AG04450 (cell line): ENCODE data around the gene POLDIP2. TPM values are rescaled to one million over a fixed set of nuclear protein-coding genes. Genes with fewer than 3 reads are reported as not detected.

Experiments
- CTCF ChIA-PET: fragments of 300-600, 350-600 bp; formaldehyde crosslinking; extraction: SDS; loops from one replicate; lab custom pipeline; 2022; ENCODE audit warnings: antibody characterized with exemption, inconsistent platforms; lab: Charles Lee
- POLR2A ChIA-PET: fragments of 350-600 bp; formaldehyde crosslinking; extraction: SDS; loops from one replicate; lab custom pipeline; 2021; ENCODE audit warnings: antibody characterized with exemption, inconsistent platforms; lab: Yijun Ruan, JAX
- DNase-seq: peaks from one replicate; pipeline ENCODE4 v3.0.0-alpha.2; 2011; ENCODE audit warnings: low read depth, low spot score
- H3K27ac ChIP-seq: one replicate; pipeline ENCODE4 v1.5.1; 2012; ENCODE audit warnings: low read depth, low read length, control low read depth
- H3K27me3 ChIP-seq: one replicate; pipeline ENCODE4 v1.6.0; 2012; ENCODE audit warnings: low read length; ENCODE audit not compliant: control insufficient read depth, insufficient read depth
- H3K4me3 ChIP-seq: 2 replicates; pipeline ENCODE4 v1.5.1; 2011; ENCODE audit warnings: mild to moderate bottlenecking, low read depth, low read length, control low read depth
- H3K9me3 ChIP-seq: 2 replicates; pipeline ENCODE4 v1.5.1; 2012; ENCODE audit warnings: low read length; ENCODE audit not compliant: control insufficient read depth, insufficient read depth
- polyA plus RNA-seq: library from polyadenylated mRNA; depleted of rRNA; stranded (reverse); fragments of >200 nt; gene quantifications from 2 replicates; pipeline ENCODE4 v1.2.3, GENCODE V29; 2011
- TF ChIP-seq, protein P1 (sequence below): IDR thresholded peaks from 2 replicates; pipeline ENCODE4 v1.5.1; 2011; ENCODE audit warnings: low read depth, low read length, control low read depth, inconsistent platforms

Gene POLDIP2
- polyA plus RNA-seq, 1 experiment: 84.7 TPM

DNA sequence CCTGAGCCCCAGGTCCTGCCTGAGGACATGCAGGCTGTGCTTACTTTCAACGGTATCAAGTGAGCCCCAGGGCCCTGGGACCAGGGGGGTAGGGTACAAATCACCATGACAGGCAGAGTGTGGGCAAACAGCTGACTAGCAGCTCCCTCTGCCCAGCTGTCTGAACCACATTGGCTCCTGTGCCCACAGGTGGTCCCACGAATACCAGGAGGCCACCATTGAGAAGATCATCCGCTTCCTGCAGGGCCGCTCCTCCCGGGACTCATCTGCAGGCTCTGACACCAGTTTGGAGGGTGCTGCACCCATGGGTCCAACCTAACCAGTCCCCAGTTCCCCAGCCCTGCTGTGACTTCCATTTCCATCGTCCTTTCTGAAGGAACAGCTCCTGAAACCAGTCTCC lies 38.6 kb upstream of the POLDIP2 start:
- H3K9me3 ChIP-seq: no peaks in the 10 kb centered on the region
- TF ChIP-seq, protein P1, sequence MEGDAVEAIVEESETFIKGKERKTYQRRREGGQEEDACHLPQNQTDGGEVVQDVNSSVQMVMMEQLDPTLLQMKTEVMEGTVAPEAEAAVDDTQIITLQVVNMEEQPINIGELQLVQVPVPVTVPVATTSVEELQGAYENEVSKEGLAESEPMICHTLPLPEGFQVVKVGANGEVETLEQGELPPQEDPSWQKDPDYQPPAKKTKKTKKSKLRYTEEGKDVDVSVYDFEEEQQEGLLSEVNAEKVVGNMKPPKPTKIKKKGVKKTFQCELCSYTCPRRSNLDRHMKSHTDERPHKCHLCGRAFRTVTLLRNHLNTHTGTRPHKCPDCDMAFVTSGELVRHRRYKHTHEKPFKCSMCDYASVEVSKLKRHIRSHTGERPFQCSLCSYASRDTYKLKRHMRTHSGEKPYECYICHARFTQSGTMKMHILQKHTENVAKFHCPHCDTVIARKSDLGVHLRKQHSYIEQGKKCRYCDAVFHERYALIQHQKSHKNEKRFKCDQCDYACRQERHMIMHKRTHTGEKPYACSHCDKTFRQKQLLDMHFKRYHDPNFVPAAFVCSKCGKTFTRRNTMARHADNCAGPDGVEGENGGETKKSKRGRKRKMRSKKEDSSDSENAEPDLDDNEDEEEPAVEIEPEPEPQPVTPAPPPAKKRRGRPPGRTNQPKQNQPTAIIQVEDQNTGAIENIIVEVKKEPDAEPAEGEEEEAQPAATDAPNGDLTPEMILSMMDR: no peak
- H3K27me3 ChIP-seq: no peaks in the 10 kb centered on the region
- DNase-seq: no peak
- H3K4me3 ChIP-seq: no peak overlapping the region
- no peak overlapping the region for H3K27ac ChIP-seq
- CTCF ChIA-PET: interaction anchor here (1.0 kb wide), 1 partner anchor 144 kb away, joined by 3 read pairs; no protein-coding TSS in a partner anchor
- POLR2A ChIA-PET: no interaction called here

DNA sequence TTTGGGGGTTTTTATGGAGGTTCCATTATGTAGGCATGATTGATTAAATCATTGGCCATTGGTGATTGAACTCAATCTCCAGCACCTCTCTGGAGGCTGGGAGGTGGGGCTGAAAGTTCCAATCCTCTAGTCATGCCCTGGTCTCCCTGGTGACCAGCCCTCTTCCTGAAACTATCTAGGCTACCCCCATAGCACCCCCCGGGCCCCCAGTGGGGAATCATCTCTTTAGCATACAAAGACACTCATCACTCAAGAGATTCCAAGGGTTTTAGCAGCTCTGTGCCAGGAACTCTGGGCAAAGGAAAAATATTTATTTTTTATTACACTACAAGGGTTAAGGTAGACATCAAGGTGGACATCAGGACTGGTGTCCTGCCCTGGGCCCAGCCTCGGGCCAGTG lies 38.1 kb upstream of the POLDIP2 start:
- Histone ChIP-seq H3K27ac (no peak overlapping the region), H3K9me3 (no peaks in the 10 kb centered on the region), H3K4me3 (no peak overlapping the region), H3K27me3 (no peaks in the 10 kb centered on the region)
- no peak for DNase-seq
- ChIA-PET CTCF (interaction anchor here (1.0 to 2.1 kb wide), 2 partner anchors 21 to 144 kb away, joined by 3 to 9 read pairs; no protein-coding TSS in a partner anchor), POLR2A (interaction anchor here (0.6 kb wide), 1 partner anchor 140 kb away, joined by 6 read pairs; no protein-coding TSS in a partner anchor)
- TF ChIP-seq, protein P1: no peak

DNA sequence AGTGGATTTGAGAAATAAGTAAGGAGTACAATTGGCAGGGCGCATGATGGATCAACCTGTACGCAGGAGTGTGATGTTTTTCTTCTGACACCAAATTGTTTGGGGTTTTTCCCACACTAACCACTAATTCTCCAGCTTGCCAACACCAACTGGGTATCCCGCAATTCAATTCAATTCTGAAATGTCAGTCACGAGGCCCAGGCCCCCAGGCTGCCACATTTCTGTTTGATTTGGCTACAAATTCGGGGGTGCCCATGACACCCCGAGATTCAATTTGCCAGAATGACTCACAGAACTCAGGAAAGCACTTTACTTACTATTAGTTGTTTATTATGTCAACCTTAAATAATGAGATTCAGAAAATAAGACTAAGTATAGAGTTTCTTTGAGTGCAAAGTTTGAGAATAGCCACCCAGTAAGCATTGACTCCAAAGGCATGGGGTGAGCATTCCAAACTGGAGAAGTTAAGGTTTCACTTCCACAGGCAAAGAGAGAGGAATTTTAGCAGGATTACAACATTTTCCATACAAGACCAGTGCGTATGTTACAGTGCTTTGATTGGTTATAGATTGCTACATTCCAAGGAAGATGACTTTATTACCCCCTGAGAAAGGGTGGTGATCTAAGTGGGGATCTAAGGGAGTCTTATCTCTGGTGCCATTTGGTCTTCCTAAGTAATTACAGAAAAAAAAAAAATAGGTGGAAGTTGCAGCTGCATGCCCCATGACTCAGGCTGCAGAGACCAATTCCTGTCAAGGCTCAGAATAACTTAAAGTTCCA lies 37.2 kb upstream of the POLDIP2 start:
- POLR2A ChIA-PET: interaction anchor here (0.6 kb wide), 1 partner anchor 212 kb away, joined by 3 read pairs; no protein-coding TSS in a partner anchor
- Histone ChIP-seq H3K27me3 (no peaks in the 10 kb centered on the region), H3K4me3 (no peak overlapping the region), H3K9me3 (no peaks in the 10 kb centered on the region), H3K27ac (no peak overlapping the region)
- DNase-seq: no peak
- TF ChIP-seq, protein P1: no peak
- CTCF ChIA-PET: interaction anchor here (2.1 kb wide), 1 partner anchor 22 kb away, joined by 9 read pairs; no protein-coding TSS in a partner anchor

DNA sequence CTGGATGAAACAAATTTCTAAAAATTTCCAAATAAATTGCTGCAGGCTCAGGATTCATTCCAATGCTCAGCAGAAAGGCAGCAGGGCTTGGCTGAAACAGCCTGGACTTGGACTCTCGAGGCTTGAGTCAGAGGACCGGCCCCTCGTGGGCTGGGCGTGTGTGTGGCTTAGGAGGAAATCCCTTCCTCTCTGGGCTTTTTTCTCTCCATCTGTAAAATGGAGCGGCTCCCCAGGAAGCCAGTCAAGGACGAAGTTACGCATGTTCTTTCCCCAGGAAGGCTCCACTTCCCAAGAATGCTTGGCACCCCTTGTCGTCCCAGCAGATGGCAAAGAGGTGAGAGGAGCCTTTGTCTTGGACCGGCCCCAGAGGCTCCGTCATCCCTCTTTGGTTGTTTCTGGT lies 35.2 kb upstream of the POLDIP2 start:
- ChIA-PET CTCF (interaction anchor here (0.6 kb wide), 1 partner anchor 338 kb away, joined by 3 read pairs; no protein-coding TSS in a partner anchor), POLR2A (no interaction called here)
- H3K27ac ChIP-seq: no peak overlapping the region
- no peak overlapping the region for H3K4me3 ChIP-seq
- TF ChIP-seq, protein P1: no peak
- H3K9me3 ChIP-seq: no peaks in the 10 kb centered on the region
- no peak for DNase-seq
- H3K27me3 ChIP-seq: no peaks in the 10 kb centered on the region

DNA sequence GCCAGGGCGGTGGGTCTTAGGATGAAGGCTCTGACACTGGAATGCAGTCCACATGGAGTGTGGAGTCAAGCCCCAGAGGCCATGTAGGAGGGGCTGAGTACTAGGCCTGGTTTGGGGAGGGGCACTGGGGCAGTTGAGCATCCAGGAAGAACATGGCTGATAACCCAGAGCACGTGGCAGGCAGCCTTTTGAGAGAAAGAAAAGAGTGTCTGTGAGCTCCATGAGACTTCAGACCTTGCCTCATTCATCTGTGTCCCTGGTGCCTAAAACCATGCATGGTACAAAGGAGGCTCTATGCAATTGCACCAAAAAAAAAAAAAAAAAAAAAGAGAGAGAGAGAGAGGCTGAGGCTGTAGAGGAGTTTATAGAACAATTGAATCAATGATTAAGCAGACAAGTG lies 34.1 kb upstream of the POLDIP2 start:
- Histone ChIP-seq H3K27ac (no peak overlapping the region), H3K27me3 (no peaks in the 10 kb centered on the region), H3K9me3 (no peaks in the 10 kb centered on the region), H3K4me3 (no peak overlapping the region)
- DNase-seq: no peak
- CTCF ChIA-PET: interaction anchor here (0.6 kb wide), 2 partner anchors 58 to 497 kb away, joined by 3 to 5 read pairs; no protein-coding TSS in a partner anchor
- TF ChIP-seq, protein P1: no peak
- POLR2A ChIA-PET: interaction anchor here (0.7 kb wide), 1 partner anchor 81 kb away, joined by 9 read pairs; no protein-coding TSS in a partner anchor
